WI38 (cell line): Measurements from ENCODE around the gene NR2F1-AS1.
"Not testable (repeated sequence)": the region's sequence is repeated elsewhere in the genome, so short reads cannot be mapped to it uniquely, and the experiment has no call there.

ENCODE experiments used
- H3K4me3 ChIP-seq: 2 replicates; pipeline ENCODE4 v1.5.1; 2011; ENCODE audit warnings: low read depth, mild to moderate bottlenecking, control low read depth, low read length
- TF ChIP-seq, protein P1 (sequence below): IDR thresholded peaks from 2 replicates; pipeline ENCODE4 v1.5.1; 2012; ENCODE audit warnings: low read depth, mild to moderate bottlenecking, control low read depth, low read length

The NR2F1-AS1 gene

GRCh38 chr5:93394301-93394700, 186.7 kb downstream of the NR2F1-AS1 start:
- no peak overlapping the region for H3K4me3 ChIP-seq
- TF ChIP-seq, protein P1, sequence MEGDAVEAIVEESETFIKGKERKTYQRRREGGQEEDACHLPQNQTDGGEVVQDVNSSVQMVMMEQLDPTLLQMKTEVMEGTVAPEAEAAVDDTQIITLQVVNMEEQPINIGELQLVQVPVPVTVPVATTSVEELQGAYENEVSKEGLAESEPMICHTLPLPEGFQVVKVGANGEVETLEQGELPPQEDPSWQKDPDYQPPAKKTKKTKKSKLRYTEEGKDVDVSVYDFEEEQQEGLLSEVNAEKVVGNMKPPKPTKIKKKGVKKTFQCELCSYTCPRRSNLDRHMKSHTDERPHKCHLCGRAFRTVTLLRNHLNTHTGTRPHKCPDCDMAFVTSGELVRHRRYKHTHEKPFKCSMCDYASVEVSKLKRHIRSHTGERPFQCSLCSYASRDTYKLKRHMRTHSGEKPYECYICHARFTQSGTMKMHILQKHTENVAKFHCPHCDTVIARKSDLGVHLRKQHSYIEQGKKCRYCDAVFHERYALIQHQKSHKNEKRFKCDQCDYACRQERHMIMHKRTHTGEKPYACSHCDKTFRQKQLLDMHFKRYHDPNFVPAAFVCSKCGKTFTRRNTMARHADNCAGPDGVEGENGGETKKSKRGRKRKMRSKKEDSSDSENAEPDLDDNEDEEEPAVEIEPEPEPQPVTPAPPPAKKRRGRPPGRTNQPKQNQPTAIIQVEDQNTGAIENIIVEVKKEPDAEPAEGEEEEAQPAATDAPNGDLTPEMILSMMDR, result no peak

DNA sequence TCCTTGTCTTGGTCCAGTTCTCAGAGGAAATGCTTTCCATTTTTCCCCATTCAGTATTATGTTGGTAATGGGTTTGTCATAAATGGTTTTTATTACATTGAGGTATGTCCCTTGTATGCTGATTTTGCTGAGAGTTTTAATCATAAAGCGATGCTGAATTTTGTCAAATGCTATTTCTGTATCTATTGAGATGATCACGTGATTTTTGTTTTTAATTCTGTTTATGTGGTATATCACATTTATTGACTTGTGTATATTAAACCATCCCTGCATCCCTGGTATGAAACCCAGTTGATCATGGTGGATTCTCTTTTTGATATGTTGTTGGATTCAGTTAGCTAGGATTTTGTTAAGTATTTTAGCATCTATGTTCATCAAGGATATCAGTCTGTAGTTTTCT, 189.8 kb downstream of the NR2F1-AS1 start:
- not testable (repeated sequence) for H3K4me3 ChIP-seq

DNA sequence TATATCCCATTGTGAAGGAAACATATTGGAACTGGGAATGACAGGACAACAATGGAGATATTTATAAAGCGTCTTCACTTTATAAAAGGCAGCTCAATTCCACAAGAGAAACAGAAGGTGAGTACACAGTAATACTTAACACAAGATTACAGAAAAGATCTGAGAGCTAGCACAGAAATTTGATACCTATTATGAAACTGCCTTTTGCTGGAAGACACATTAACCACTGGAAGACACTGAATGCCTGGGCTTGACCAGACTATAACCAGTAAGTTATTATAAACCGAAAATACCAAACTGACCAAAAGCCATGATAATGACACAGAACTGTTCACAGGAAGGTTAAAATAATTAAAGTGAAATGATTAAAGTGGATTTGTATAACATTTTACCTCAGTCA, 195.4 kb downstream of the NR2F1-AS1 start:
- TF ChIP-seq, protein P1, result no peak
- no peak overlapping the region for H3K4me3 ChIP-seq

DNA sequence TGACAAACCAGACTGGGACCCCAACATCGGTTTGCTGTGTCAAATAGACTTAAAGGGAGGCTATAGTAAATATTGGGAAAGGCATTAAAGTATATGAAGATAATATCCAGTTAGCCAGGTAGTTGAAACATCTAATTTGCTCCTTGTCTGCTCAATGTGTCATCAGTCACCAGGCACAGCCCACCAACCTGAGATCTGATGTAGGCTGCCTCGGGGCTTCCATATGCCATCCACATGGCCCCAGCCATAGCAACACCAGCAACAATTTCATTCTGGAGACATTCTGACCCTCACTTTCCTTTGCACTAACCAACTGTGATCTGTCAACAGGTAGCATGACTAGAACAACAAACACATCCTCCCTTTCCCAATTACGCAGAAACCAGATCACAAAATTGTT, 196.0 kb downstream of the NR2F1-AS1 start:
- H3K4me3 ChIP-seq, result no peak overlapping the region
- TF ChIP-seq, protein P1, result no peak

DNA sequence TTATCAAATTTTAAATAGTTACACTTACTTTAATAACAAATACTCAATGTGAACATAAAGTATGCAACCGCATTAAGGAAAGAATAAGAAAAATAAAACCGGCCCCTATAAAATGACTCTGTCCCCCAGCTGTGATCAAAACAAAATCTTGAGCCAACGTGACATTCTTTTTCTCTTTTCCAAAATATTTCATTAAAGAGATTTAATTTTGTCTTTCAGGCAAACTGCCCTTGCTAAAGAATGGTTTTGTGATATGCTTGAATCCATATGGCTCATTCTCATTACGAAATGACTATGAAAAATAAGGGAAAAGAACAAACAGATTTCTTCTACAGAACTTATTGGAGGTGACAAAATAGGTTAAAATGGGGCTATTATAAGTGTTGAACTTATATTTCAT, 197.0 kb downstream of the NR2F1-AS1 start:
- no peak overlapping the region for H3K4me3 ChIP-seq
- TF ChIP-seq, protein P1, result no peak

DNA sequence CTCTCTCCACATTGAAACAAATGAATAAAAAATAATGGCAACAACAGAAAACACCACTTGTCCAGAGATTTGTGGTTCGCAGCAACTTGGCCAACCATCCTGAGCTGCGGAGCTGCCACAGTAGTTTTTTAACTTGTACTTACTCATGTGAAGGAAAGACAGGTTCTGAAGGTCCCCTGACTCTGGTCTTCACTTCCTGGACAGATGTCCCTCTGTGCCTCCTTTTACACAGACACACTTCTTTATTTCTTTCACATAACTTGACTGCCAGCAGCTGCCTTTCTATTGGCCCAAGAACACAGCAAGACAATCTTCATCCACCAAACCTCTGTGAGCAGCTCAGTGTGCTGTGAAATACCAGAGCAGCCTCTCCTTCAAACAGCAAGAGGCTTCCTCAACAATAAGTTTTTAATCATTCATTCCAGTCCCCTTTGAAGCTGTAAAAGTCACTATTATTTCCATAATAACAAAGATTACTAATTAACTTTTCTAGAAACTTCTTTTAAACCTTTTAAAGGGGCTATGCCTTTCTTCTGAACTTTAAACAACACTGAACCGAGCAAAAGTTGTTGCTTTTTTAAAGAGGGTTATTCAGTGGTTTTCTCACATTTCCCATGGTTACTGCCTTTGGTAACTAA, 198.7 kb downstream of the NR2F1-AS1 start:
- TF ChIP-seq, protein P1, result no peak
- H3K4me3 ChIP-seq, result no peak overlapping the region

DNA sequence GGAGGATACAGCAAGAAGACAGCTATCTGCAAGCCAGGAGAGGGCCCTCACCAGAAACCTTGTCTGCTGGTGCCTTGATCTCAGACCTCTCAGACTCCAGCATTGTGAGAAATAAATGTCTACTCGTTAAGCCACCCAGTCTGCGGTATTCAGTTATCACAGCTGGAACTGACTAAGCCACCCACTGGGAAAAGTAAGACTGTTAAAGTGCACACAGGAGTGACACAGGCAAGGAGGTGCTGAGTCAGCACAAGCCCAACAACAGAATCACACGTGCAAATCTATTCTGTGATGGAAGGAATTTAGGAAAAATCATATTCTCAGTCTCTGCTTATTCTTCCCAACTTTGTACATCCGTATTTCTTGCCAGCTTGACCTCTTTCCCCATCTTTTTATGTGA, 200.0 kb downstream of the NR2F1-AS1 start:
- H3K4me3 ChIP-seq, result no peak overlapping the region
- TF ChIP-seq, protein P1, result no peak

DNA sequence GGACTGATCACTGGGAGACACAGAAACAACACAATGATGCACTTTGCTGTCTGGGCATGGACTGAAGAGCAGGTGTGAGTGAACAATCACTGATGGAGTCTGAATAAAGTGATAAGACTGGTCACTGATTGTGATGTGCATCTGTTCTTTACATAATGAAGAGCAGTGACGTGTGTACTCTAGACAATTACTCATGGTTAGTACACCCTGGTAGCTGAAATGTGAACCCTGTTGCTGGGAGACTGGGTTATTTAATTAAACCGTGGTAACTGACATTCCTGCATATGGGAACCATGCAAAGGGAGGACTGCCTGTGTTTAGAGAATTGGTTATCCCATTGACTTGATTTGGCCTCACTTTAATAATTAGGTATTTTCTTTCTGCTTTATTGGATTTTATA, 202.9 kb downstream of the NR2F1-AS1 start:
- TF ChIP-seq, protein P1, result no peak
- H3K4me3 ChIP-seq, result no peak overlapping the region
